HL-60/S4 treated with phorbol 12-myristate 13-acetate at 8.2 ng/mL for 4 days and 3 days (cell line): ENCODE measurements around the gene THSD7A.

Experiments used
- in situ Hi-C: fragments of 300-500 bp; cut with MboI; formaldehyde crosslinking; loops from 2 replicates; pipeline ENCODE4 v1.15.0; 2022; ENCODE audit warnings: low sequenced_read_pairs

Gene THSD7A

DNA sequence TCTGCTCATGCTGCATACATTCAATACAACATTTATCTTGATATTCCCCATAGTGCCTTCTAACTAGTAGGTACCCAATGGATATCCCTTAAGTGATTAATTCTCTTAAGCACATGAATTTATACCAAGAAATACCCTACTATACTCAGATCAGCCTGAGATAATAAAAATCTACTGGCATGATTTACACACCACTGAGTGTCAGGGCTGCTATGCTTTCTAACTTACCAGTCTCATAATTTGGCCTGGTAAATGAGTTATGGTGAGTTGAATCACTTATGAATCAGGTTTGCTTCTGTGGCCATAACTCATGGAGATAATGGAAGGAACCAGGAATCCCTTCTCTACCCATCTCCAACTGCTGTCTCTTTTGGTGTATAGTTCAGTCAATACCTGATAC is 122.8 kb downstream of the THSD7A start:
- in situ Hi-C loops: no loop called here

DNA sequence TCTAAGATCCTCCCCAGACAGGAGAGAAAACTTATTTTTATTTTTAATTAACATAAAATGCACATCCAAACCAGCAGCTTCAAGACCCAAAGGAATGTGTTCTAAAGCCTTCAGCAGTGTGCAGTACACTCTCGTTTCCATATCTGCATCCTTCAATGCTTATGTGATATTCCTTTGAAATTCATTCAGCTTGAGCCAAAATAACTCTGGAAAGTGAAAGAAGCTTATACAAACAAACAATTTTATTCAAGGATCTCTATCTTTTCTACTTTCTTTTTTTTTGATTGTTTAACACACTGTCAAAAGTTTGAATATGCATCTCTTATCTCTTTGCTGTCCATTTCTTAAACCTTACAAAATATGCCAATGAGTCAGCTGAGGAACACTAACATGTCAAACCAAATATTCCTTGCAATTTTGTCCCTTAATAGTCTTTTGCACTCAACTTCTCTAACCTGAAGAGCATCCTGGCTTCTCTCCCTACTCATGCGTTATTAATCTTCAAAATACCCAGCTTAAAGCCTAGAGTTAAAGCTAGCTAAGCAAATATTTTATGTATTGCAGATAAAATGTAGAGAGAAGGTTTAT is 124.3 kb downstream of the THSD7A start:
- in situ Hi-C loops: no loop called here

DNA sequence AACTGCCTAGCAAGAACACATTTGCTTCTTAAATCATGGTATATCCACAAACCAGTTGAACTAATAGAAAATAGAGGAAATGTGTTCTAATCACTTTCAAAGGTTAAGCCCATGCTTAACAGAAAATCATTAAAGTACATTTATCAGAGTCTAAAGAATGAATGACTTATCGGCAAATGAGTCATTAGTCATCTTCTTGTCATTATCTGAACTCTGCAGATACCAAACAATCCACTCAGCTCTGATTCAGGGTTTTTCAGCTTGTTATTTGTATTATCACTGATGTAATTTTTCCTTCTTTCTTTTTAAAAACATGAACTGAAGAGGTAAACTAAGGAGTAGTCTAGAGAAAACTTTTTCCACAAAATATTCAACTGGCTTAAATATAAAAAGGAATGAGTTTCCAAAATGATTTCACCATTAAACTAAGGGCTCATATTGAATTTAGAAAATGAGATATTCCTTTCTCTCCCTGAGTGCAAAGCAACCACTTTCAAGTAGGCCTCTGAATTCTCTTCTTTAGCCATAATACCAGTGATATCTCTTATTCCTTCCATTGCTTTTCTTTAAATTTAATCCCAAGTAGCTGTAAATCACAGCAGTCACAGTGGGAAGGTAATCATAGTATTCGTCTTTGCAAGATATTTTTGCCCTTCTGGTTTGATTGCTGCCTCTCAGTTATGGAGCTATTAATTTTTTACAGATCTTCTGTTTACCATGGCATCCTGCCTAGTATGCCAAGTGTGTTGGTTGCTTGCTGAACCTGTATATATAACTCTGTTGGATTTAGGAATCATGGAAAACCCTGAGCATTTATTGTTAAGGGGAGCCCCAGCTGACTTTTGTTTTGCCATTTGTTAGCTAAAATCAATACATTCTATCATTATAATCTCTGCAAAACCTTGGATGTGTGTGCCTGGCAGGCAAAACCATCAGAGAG is 125.1 kb downstream of the THSD7A start:
- in situ Hi-C loops: no loop called here

DNA sequence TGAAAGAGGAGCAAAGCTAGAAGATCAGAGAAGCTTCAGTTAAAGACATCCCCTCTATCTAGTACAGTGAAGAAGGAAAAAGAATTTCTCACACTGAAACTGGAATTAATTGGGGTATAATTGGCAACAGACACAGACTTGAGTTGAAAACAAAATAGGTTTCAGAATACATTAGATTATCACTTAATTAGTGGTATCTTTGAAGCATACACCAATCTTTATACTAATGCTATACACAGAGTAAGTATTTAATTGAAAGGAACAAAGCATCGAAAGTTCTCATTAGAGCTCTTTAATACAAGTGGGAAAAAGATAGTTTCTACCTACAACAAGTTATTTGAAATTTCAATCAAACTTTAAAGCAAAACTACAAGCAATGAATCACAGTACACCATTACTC is 128.2 kb downstream of the THSD7A start:
- in situ Hi-C loops: no loop called here

DNA sequence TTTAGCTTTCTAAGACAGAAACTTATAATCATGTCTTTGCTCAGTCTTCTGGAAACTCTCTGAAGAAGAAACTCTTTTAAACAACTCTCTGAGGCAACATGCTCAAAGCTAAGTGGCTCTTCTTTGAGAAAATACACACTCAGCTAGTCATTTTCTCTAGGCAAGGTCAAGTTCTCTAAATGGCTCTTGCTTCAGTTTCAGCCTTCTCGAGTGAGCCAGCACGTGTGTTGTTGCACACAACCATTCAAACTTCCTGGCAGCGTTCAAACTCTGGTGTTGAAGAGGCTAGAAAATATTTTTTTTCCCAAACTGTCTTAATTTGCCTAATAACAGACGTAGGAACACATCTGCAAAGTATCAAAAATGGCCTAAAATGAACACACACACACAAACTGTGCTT is 129.1 kb downstream of the THSD7A start:
- in situ Hi-C loops: no loop called here

DNA sequence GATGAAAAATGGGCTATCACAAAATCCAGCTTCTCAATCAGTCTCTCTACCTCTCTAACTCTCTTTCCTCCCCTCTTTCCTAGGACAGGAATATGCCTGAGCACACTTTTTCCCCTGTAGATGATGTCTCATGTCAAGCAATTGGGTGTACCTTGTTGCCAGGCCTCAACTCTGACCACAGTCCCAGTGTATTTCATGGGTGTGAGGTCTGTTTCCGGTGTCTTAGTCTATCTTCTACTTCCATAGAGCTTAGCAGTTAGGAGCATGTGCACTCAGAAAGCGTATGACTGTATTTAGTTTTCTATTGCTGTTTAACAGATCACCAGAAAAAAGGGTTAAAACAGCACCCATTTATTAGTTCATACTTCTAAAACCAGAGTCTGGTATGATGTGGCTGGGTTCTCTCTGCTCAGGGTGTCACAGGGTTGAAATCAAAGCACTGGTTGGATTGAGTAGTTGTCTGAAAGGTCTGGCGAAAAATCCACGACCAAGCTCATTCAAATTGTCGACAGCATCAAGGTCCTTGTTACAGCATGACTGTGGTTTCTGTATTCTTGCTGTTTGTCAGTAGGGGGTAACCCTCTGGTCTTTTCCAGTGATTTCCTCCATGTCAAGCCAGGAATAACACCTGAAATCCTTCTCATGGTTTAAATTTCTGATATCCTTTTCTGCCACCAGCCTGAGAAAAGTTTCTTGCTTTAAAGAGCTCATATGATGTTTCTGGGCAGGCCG is 130.0 kb downstream of the THSD7A start:
- in situ Hi-C loops: no loop called here

DNA sequence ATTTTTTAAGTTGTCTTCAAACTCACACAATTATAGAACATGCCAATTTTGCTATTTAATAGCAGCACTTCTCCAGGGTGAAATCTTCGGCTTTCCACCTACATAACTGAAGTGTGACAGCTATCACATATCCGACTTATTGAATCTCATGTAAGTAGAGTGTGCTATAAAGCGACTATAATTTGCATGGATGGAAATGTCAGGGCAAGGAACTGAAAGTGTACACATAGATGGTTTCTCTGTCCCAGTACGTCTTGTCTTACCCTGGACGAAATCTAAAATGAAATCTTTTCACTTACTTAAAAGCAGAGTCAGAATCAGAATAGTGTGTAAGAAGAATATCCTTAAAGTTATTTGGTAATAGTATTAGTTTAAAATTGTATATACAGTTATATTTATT is 132.3 kb downstream of the THSD7A start:
- in situ Hi-C loops: no loop called here

DNA sequence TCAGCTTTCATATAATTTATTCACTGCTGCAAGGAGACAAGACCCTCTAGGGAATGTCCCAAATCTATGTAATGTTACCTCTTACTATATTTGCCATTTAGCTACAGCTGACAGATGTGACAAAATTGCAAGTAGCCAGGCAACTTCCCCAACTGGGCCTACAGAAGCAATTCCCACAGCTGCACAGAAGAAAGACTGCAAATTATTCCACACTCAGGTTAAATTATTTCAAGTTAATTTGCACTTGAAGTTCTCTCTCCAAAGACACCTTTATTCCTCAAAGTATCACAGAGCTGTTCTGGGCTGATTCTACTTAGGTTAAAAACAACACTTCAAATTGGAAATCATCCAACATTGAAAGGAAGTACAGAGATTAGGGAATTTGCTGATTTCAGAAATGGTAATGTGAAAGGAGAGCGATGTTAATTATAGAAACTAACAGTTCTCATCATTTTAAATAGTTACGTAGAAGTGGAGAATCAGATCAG is 133.6 kb downstream of the THSD7A start:
- in situ Hi-C loops: no loop called here

DNA sequence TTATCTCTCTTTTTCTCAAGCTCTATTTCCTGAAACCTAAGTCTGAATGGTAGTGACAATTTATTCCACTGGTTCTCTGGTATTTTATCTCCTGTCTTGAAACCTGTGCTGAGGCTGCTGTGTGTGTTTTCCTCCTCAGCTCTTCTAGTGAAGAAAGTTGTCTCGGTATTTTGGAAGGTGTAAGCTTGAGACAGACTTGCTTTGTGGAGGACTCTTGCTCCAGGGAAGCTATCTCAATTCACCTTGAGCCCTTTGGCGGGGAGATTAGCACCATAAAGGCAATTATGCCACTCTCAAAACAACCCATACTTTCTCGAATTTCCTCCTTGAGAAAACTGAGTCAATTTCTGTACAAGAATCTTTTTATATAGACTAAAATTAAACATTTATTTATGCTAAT is 141.6 kb downstream of the THSD7A start:
- in situ Hi-C loops: no loop called here

DNA sequence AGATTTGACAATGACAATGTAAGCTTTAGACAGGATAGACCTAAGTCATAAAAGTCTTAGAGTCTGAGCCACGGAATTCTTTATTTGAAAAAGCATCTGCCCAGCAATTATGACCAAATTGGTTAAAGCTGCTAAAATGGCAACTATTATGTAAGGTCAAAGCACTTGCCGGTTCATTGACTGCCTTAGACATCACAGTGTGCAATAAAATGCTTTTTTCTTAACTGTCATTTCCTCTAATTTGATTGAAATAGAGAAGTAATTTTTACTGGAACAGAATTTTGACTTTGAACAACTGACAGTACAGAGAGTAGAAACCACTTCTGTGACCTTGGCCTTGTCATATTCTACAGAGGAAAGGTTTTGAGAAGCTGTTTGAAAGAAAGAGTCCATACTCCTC is 142.9 kb downstream of the THSD7A start:
- in situ Hi-C loops: no loop called here

DNA sequence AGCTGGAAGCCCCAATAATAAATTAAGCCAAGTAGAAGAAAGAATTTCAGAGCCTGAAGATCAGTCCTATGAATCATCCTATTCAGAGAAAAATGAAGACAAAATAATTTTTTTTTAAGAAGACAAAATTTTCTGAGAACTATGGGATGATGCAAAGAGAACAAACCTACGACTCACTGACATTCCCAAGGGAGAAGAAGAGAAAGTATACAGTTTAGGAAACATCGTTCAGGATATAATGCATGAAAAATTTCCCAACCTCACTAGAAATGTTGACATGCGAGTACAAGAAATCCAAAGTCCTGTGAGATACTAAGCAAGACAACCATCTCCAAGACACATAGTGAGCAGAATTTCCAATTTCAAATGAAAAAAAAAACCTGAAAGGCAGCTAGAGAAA is 150.5 kb downstream of the THSD7A start:
- in situ Hi-C loops: no loop called here

DNA sequence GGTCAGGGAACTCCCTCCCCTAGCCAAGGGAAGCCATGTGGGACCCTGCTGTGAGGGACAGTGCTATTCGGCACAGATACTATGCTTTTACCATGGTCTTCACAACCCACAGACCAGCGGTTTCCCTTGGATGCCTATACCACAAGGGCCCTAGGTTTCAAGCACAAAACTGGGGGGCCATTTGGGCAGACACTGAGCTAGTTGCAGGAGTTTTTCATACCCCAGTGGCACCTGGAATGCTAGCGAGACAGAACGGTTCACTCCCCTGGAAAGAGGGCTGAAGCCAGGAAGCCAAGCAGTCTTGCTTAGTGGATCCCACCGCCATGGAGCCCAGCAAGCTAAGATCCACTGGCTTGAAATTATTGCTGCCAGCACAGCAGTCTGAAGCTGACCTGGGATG is 156.8 kb downstream of the THSD7A start:
- in situ Hi-C loops: no loop called here

DNA sequence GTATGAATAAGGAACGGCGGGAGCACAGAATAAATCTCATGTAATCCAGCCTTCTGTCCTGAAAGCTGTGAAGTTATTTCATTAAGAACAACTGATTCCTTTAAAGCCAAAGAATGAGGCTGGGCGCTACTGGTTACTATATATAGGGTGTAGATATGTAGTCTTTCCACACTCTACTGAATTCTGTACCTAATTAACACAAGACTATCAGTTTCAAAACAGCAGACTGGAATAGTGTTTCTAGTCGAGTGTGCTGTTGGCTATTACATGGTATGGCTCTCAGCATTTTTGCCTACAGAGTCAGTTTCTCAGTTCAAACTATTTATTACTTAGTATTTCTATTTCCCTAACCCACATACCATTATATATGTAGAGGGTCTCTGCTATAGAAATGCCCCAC is 163.3 kb downstream of the THSD7A start:
- in situ Hi-C loops: no loop called here

DNA sequence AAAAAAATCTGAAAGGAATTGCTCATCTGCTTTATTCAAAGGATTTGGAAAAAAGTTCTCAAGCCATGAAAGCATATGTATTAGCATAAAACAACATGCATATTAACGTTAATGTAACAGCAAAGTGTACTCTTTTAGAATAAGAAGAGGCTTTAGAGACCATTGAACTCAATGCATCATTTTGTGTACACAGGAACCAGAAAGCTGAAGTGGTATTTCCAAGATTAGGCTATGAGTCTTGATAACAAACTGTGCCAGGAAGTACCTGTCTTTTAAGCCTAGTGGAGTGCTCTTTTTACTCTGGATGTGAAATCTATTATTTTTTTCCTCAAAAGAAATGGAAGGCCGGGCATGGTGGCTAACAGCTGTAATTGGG is 164.2 kb downstream of the THSD7A start:
- in situ Hi-C loops: no loop called here

DNA sequence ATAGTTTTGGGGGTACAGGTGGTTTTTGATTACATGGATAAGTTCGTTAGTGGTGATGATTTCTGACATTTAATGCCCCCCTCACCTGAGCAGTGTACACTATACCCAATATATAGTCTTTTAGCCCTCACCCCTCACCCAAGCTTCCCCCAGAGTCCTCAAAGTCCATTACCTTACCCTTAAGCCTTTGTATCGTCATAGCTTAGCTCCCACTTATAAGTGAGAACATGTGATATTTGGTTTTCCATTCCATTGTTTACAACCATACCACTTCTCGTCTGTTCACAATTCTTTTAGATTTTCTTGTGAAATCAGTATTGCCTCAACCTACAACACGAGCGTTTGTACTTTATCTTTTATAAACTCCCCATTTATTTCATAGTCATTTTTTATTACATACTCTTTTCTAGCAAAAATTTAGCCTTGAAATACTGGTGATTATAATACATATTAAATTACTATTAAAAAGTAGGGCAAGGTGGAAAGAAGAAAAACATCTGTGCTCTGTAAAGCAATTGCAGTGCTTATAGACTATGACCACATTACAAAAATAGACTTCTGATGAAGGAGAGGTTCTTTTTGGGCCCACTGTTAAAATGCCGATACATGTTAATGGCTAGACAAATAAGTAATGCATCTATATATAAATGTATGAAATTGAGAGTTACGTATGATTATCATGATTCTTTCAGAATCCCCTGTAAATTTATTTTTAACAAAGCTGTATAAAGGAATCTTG is 164.8 kb downstream of the THSD7A start:
- in situ Hi-C loops: no loop called here

DNA sequence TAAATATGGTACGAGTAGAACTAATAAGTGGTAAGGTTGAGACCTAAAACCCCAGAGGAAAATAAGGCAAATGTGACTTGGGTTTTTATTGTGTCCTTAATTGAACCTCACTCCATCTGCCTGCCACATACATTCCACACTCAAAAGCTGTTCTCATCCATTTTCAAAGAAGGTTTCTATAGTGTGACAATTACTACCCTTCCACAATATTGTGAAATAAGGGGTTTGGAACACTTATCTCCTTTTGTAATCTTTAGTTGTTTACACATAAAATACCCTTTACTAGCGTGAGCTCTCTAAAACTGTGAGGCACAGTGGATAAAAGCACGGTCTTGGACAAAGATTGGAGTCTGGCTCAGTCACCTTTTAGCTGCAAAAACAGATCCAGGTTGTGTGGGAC is 166.6 kb downstream of the THSD7A start:
- in situ Hi-C loops: no loop called here

DNA sequence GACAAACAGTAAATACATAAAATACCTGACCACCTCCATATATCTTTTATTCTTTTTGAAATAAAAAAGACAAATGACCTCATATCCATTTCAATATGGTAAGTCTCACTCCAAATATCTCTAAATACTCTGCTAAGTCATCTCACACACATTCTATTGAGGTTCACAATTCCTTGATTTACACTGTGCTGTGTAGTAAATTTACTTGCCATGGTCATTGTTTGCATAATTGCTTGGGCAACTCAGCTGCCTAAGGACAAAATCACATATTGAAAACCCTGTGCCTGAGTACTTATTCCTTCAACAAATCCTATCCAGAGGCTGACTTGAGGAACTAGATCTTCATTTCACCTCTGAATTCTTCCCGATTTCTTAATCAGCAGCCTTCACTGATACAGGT is 176.4 kb downstream of the THSD7A start:
- in situ Hi-C loops: no loop called here

DNA sequence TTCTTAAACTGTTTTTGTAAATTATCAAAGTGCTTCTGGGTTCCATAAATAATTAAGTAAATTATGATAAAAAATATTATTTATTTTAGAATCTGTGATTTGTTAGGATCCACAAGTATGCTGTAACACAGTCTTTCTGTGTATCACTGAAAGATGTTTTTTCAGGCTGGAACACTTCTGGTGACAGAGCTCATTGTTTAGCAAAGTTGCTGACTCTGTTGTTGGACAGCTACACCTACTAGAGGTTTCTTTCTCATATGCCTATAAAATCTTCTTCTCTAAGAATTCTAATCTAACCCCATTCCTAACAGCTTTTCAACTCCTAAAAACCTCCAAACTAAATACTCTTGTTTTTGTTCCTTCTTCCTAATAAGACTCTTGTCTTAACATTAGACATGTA is 176.8 kb downstream of the THSD7A start:
- in situ Hi-C loops: no loop called here

DNA sequence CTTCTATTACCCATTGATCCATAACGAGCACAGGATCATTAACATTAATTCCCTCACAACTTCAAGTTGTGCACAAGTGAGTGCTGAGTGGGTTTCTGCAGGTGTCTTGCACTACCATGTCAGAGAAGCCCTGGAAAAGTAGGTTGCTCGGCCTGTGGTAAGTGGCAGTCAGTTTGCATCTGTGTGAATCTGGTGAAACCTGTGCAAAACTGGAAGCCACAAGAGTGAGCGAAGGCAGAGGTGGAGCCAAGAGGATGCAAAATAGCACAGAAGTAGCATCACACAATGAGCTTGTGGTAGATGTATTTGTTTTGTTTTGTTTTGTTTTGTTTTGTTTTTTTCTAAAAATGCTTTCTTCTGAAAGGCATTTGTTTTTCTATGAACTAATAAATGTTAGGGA is 181.5 kb downstream of the THSD7A start:
- in situ Hi-C loops: no loop called here

DNA sequence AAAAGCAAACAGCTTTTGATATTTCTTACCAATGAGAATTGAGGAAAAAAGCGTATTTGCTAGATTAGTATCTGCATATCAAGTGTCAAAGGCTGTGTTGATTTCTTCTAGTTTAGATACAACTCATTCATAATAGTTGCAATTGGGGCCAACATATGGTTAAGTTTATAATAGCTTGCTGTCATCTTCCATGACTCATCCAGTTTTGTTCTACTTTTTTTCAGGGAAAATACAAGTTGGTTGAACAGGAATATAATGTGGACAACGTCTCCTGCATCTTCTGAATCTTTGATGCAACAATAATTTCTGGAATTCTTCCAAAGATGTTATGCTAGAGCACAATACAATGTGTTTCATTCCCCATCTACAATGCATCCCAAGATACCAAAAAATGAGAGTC is 182.0 kb downstream of the THSD7A start:
- in situ Hi-C loops: no loop called here

DNA sequence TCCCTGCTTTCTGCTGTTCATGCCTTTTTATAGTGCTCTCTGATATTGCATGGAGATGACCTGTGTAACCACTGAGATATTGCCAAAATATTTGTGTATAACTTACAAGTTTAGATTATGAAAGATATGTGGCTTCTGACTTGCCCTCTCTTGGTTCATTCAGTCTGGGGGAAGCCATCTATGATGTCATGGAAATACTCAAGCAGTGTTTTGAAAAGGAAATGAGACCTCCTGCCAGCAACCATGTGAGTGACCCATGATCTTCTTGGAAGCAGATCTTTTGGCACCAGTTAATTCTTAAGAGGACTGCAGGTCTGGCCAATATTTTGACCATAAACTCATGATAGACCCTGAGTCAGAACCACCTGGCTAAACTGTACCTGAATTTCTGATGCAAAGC is 183.0 kb downstream of the THSD7A start:
- in situ Hi-C loops: no loop called here
